ENCODE data around the gene NOLC1. TPM values are rescaled to one million over a fixed set of nuclear protein-coding genes. Genes with fewer than 3 reads are reported as not detected.

NOLC1 gene
- total RNA-seq, 1 experiment from 2014 or later, result 165 TPM

GRCh38 chr10:102151774-102152544, at the start of gene NOLC1 (continued):
- TF ChIP-seq PREB (CRISPR knock-in tag; IDR thresholded peaks at IDR 0.05; ENCODE audit: borderline replicate concordance) (no peak), ZBTB21 (CRISPR knock-in tag; IDR thresholded peaks at IDR 0.05; ENCODE audit: borderline replicate concordance) (peak; percentile 6; the same call in 1 of the 2 replicates), NFE2L1 (CRISPR knock-in tag; IDR thresholded peaks at IDR 0.05) (peak; percentile 85), ZNF317 (CRISPR knock-in tag; IDR thresholded peaks at IDR 0.05; ENCODE audit: borderline replicate concordance, low read depth) (no peak), USF1 (CRISPR knock-in tag; IDR thresholded peaks at IDR 0.05) (peak; percentile 81), TEAD1 (CRISPR knock-in tag; IDR thresholded peaks at IDR 0.05) (peak; percentile 97), FOXK1 (CRISPR knock-in tag; IDR thresholded peaks at IDR 0.05) (peak; percentile 94), GABPB1 (CRISPR knock-in tag; IDR thresholded peaks at IDR 0.05) (peak; percentile 85), GTF2I (CRISPR knock-in tag; conservative IDR thresholded peaks at IDR 0.05) (no peak), RELA (CRISPR knock-in tag; IDR thresholded peaks at IDR 0.05; ENCODE audit: borderline replicate concordance) (peak; percentile 38; the same call in 1 of the 2 replicates), NFYB (CRISPR knock-in tag; conservative IDR thresholded peaks at IDR 0.05; ENCODE audit: low read depth) (peak; percentile 48; the same call in 1 of the 2 replicates), ELF4 (CRISPR knock-in tag; IDR thresholded peaks at IDR 0.05; ENCODE audit: low read depth) (no peak), FOXJ3 (CRISPR knock-in tag; IDR thresholded peaks at IDR 0.05; ENCODE audit: borderline replicate concordance) (0 out of 2 replicates have a peak, but pooled peaks have one; percentile 34), EMX1 (CRISPR knock-in tag; IDR thresholded peaks at IDR 0.05) (peak; percentile 86; the same call in 1 of the 2 replicates), OVOL2 (CRISPR knock-in tag; IDR thresholded peaks at IDR 0.05; ENCODE audit: borderline replicate concordance) (no peak), ERG (CRISPR knock-in tag; IDR thresholded peaks at IDR 0.05) (peak; percentile 69)
- TF ChIP-seq, protein P1, sequence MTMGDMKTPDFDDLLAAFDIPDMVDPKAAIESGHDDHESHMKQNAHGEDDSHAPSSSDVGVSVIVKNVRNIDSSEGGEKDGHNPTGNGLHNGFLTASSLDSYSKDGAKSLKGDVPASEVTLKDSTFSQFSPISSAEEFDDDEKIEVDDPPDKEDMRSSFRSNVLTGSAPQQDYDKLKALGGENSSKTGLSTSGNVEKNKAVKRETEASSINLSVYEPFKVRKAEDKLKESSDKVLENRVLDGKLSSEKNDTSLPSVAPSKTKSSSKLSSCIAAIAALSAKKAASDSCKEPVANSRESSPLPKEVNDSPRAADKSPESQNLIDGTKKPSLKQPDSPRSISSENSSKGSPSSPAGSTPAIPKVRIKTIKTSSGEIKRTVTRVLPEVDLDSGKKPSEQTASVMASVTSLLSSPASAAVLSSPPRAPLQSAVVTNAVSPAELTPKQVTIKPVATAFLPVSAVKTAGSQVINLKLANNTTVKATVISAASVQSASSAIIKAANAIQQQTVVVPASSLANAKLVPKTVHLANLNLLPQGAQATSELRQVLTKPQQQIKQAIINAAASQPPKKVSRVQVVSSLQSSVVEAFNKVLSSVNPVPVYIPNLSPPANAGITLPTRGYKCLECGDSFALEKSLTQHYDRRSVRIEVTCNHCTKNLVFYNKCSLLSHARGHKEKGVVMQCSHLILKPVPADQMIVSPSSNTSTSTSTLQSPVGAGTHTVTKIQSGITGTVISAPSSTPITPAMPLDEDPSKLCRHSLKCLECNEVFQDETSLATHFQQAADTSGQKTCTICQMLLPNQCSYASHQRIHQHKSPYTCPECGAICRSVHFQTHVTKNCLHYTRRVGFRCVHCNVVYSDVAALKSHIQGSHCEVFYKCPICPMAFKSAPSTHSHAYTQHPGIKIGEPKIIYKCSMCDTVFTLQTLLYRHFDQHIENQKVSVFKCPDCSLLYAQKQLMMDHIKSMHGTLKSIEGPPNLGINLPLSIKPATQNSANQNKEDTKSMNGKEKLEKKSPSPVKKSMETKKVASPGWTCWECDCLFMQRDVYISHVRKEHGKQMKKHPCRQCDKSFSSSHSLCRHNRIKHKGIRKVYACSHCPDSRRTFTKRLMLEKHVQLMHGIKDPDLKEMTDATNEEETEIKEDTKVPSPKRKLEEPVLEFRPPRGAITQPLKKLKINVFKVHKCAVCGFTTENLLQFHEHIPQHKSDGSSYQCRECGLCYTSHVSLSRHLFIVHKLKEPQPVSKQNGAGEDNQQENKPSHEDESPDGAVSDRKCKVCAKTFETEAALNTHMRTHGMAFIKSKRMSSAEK (CRISPR knock-in tag; IDR thresholded peaks at IDR 0.05; ENCODE audit: borderline replicate concordance), result 0 out of 2 replicates have a peak, but pooled peaks have one; percentile 4
- TF ChIP-seq, protein P2, sequence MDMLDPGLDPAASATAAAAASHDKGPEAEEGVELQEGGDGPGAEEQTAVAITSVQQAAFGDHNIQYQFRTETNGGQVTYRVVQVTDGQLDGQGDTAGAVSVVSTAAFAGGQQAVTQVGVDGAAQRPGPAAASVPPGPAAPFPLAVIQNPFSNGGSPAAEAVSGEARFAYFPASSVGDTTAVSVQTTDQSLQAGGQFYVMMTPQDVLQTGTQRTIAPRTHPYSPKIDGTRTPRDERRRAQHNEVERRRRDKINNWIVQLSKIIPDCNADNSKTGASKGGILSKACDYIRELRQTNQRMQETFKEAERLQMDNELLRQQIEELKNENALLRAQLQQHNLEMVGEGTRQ (CRISPR knock-in tag; IDR thresholded peaks at IDR 0.05), result peak; percentile 64; the same call in 1 of the 2 replicates
- TF ChIP-seq, protein P3, sequence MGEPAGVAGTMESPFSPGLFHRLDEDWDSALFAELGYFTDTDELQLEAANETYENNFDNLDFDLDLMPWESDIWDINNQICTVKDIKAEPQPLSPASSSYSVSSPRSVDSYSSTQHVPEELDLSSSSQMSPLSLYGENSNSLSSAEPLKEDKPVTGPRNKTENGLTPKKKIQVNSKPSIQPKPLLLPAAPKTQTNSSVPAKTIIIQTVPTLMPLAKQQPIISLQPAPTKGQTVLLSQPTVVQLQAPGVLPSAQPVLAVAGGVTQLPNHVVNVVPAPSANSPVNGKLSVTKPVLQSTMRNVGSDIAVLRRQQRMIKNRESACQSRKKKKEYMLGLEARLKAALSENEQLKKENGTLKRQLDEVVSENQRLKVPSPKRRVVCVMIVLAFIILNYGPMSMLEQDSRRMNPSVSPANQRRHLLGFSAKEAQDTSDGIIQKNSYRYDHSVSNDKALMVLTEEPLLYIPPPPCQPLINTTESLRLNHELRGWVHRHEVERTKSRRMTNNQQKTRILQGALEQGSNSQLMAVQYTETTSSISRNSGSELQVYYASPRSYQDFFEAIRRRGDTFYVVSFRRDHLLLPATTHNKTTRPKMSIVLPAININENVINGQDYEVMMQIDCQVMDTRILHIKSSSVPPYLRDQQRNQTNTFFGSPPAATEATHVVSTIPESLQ (CRISPR knock-in tag; IDR thresholded peaks at IDR 0.05), result no peak; the same call in 1 of the 2 replicates
- TF ChIP-seq, protein P4, sequence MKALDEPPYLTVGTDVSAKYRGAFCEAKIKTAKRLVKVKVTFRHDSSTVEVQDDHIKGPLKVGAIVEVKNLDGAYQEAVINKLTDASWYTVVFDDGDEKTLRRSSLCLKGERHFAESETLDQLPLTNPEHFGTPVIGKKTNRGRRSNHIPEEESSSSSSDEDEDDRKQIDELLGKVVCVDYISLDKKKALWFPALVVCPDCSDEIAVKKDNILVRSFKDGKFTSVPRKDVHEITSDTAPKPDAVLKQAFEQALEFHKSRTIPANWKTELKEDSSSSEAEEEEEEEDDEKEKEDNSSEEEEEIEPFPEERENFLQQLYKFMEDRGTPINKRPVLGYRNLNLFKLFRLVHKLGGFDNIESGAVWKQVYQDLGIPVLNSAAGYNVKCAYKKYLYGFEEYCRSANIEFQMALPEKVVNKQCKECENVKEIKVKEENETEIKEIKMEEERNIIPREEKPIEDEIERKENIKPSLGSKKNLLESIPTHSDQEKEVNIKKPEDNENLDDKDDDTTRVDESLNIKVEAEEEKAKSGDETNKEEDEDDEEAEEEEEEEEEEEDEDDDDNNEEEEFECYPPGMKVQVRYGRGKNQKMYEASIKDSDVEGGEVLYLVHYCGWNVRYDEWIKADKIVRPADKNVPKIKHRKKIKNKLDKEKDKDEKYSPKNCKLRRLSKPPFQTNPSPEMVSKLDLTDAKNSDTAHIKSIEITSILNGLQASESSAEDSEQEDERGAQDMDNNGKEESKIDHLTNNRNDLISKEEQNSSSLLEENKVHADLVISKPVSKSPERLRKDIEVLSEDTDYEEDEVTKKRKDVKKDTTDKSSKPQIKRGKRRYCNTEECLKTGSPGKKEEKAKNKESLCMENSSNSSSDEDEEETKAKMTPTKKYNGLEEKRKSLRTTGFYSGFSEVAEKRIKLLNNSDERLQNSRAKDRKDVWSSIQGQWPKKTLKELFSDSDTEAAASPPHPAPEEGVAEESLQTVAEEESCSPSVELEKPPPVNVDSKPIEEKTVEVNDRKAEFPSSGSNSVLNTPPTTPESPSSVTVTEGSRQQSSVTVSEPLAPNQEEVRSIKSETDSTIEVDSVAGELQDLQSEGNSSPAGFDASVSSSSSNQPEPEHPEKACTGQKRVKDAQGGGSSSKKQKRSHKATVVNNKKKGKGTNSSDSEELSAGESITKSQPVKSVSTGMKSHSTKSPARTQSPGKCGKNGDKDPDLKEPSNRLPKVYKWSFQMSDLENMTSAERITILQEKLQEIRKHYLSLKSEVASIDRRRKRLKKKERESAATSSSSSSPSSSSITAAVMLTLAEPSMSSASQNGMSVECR (CRISPR knock-in tag; IDR thresholded peaks at IDR 0.05; ENCODE audit: borderline replicate concordance), result peak; percentile 83; the same call in 1 of the 2 replicates
